Activated T-helper 1 cell treated with Interleukin-2 at 50 U/mL for 16 hours (primary cell): ENCODE data around the gene SLC48A1.
"Not testable (repeated sequence)": the region's sequence is repeated elsewhere in the genome, so short reads cannot be mapped to it uniquely, and the experiment has no call there.

Experiments
- DNase-seq: peaks from one replicate; pipeline ENCODE4 v3.0.0-alpha.2; 2020; ENCODE audit warnings: low read depth

Gene SLC48A1

GRCh38 chr12:47811581-47812484, 38.8 kb downstream of the SLC48A1 start:
- DNase-seq, result no peak

- DNase-seq, result peak; percentile 85
These were observed 39.9 kb downstream of the SLC48A1 start for GRCh38 chr12:47812797-47813510.

GRCh38 chr12:47813511-47814196, 40.6 kb downstream of the SLC48A1 start:
- DNase-seq, result no peak

GRCh38 chr12:47814539-47815170, 41.6 kb downstream of the SLC48A1 start:
- DNase-seq, result no peak

- not testable (repeated sequence) for DNase-seq
These were observed 42.4 kb downstream of the SLC48A1 start for GRCh38 chr12:47815447-47815846.

- no peak for DNase-seq
These were observed 43.6 kb downstream of the SLC48A1 start for GRCh38 chr12:47816403-47817271.

- DNase-seq, result no peak
These were observed 44.4 kb downstream of the SLC48A1 start for GRCh38 chr12:47817272-47818006.

GRCh38 chr12:47818007-47818376, 45.0 kb downstream of the SLC48A1 start:
- DNase-seq, result no peak

- no peak for DNase-seq
These were observed 45.6 kb downstream of the SLC48A1 start for GRCh38 chr12:47818467-47819137.

GRCh38 chr12:47819138-47819895, 46.3 kb downstream of the SLC48A1 start:
- DNase-seq, result no peak

GRCh38 chr12:47819896-47820630, 47.0 kb downstream of the SLC48A1 start, which contains the start of gene HDAC7:
HDAC7 (minus strand) TSS chr12:47819903; CDS start chr12:47819785, 118 bp downstream.
- peak; percentile 56 for DNase-seq

- no peak for DNase-seq
These were observed 47.8 kb downstream of the SLC48A1 start for GRCh38 chr12:47820631-47821345.

GRCh38 chr12:47821346-47821706, 48.3 kb downstream of the SLC48A1 start:
- DNase-seq, result no peak

- DNase-seq, result no peak
These were observed 49.4 kb downstream of the SLC48A1 start for GRCh38 chr12:47822401-47822800.

GRCh38 chr12:47822863-47823262, 49.8 kb downstream of the SLC48A1 start:
- DNase-seq, result no peak

GRCh38 chr12:47823422-47824086, 50.5 kb downstream of the SLC48A1 start:
- DNase-seq, result no peak

GRCh38 chr12:47824198-47824597, 51.2 kb downstream of the SLC48A1 start:
- DNase-seq, result no peak
